CD14-positive monocyte (primary cell): ENCODE data around the gene KCNT1. TPM values are rescaled to one million over a fixed set of nuclear protein-coding genes. Genes with fewer than 3 reads are reported as not detected.

ENCODE experiments used
- DNase-seq, 3 donors: peaks; one replicate each; pipeline ENCODE4 v3.0.0-alpha.2; 2011 to 2022
- H2AFZ ChIP-seq: 2 replicates; pipeline ENCODE4 v1.6.0; 2012; ENCODE audit warnings: mild to moderate bottlenecking, low read depth, low read length, inconsistent platforms; ENCODE audit not compliant: insufficient read depth, poor library complexity, severe bottlenecking
- H3K27ac ChIP-seq, 2 donors: 1 replicate in 1 of 2; 2 replicates in 1 of 2; pipeline ENCODE4 v1.5.1; 2012 to 2013; ENCODE audit warnings: low read length in 2 of 2, control low read depth in 1 of 2, inconsistent platforms in 1 of 2, low read depth in 1 of 2, mild to moderate bottlenecking in 1 of 2
- H3K27me3 ChIP-seq, 2 donors: one replicate each; pipeline versions ENCODE4 v1.6.0 to v1.6.1; 2011 to 2013; ENCODE audit warnings: low read length in 2 of 2; ENCODE audit not compliant: control insufficient read depth in 2 of 2, insufficient read depth in 2 of 2
- H3K36me3 ChIP-seq, 2 donors: replicated peaks in 1 of 2; 1 replicate in 1 of 2; 2 replicates in 1 of 2; pipeline versions ENCODE4 v1.5.1 to v1.6.1; 2012 to 2013; ENCODE audit warnings: low read length in 2 of 2, control low read depth in 1 of 2, inconsistent platforms in 1 of 2, mild to moderate bottlenecking in 1 of 2; ENCODE audit not compliant: insufficient read depth in 2 of 2, control insufficient read depth in 1 of 2
- H3K4me1 ChIP-seq, 2 donors: 1 replicate in 1 of 2; 2 replicates in 1 of 2; pipeline versions ENCODE4 v1.5.1 to v1.6.1; 2012 to 2013; ENCODE audit warnings: low read length in 2 of 2, control low read depth in 1 of 2, inconsistent platforms in 1 of 2, mild to moderate bottlenecking in 1 of 2, moderate library complexity in 1 of 2; ENCODE audit not compliant: insufficient read depth in 2 of 2, control insufficient read depth in 1 of 2
- H3K4me2 ChIP-seq: replicated peaks from 2 replicates; pipeline ENCODE3; 2012; ENCODE audit warnings: low read length, moderate library complexity, mild to moderate bottlenecking; ENCODE audit not compliant: poor library complexity, severe bottlenecking; ENCODE audit errors: extremely low read depth
- H3K4me3 ChIP-seq, 3 experiments: fragments of 200-600 bp in 1 of 3; sonication (generic) in 1 of 3; replicated peaks in 1 of 3; 1 replicate in 2 of 3; 2 replicates in 1 of 3; pipeline ENCODE4 v1.5.1; 2011 to 2013; ENCODE audit warnings: low read length in 3 of 3, mild to moderate bottlenecking in 3 of 3, control low read depth in 2 of 3, low read depth in 2 of 3, inconsistent platforms in 1 of 3, moderate library complexity in 1 of 3
- H3K79me2 ChIP-seq: 2 replicates; pipeline ENCODE4 v1.6.0; 2012; ENCODE audit warnings: mild to moderate bottlenecking, control low read depth, inconsistent platforms, low read length, moderate library complexity; ENCODE audit not compliant: insufficient read depth
- H3K9ac ChIP-seq: 2 replicates; pipeline ENCODE4 v1.6.0; 2017; ENCODE audit warnings: low read length, mild to moderate bottlenecking; ENCODE audit not compliant: insufficient read depth, poor library complexity, severe bottlenecking
- H3K9me3 ChIP-seq, 2 donors: replicated peaks in 1 of 2; 1 replicate in 1 of 2; 2 replicates in 1 of 2; pipeline versions ENCODE4 v1.5.1 to v1.6.1; 2012 to 2013; ENCODE audit warnings: low read length in 2 of 2, control low read depth in 1 of 2; ENCODE audit not compliant: control insufficient read depth in 1 of 2, insufficient read depth in 1 of 2
- H4K20me1 ChIP-seq: 2 replicates; pipeline ENCODE4 v1.6.0; 2012; ENCODE audit warnings: mild to moderate bottlenecking, low read length, control low read depth, moderate library complexity; ENCODE audit not compliant: insufficient read depth
- H3K27ac Mint-ChIP-seq, 7 donors: one replicate each; pipeline ENCODE4 v1.8.0; 2020; ENCODE audit warnings: mild to moderate bottlenecking in 7 of 7, mixed read lengths in 7 of 7, moderate library complexity in 6 of 7, inconsistent platforms in 2 of 7
- H3K27me3 Mint-ChIP-seq, 3 donors: one replicate each; pipeline ENCODE4 v1.8.0; 2021 to 2022; ENCODE audit warnings: low read depth in 3 of 3, mild to moderate bottlenecking in 3 of 3, mixed read lengths in 3 of 3, moderate library complexity in 3 of 3, inconsistent platforms in 1 of 3
- H3K36me3 Mint-ChIP-seq, 2 donors: one replicate each; pipeline ENCODE4 v1.8.0; 2020; ENCODE audit warnings: mixed read lengths in 2 of 2, inconsistent platforms in 1 of 2, mild to moderate bottlenecking in 1 of 2
- H3K4me1 Mint-ChIP-seq: one replicate; pipeline ENCODE4 v1.8.0; 2020; ENCODE audit warnings: mild to moderate bottlenecking, mixed read lengths
- H3K4me3 Mint-ChIP-seq, 2 donors: one replicate each; pipeline ENCODE4 v1.8.0; 2020; ENCODE audit warnings: mild to moderate bottlenecking in 2 of 2, mixed read lengths in 2 of 2, moderate library complexity in 1 of 2
- H3K9me3 Mint-ChIP-seq, 7 donors: one replicate each; pipeline ENCODE4 v1.8.0; 2020 to 2022; ENCODE audit warnings: mixed read lengths in 7 of 7, mild to moderate bottlenecking in 6 of 7, moderate library complexity in 6 of 7, inconsistent platforms in 2 of 7
- CTCF ChIP-seq: fragments of 200-600 bp; IDR thresholded peaks from one replicate; pipeline ENCODE4 v1.8.0; 2022; ENCODE audit warnings: antibody characterized with exemption, mild to moderate bottlenecking
- WGBS: methylation state at CpG from one replicate; pipeline ENCODE4 v1.1.5; 2013; ENCODE audit warnings: missing lambda C conversion rate; ENCODE audit not compliant: insufficient coverage; 5-methylcytosine and 5-hydroxymethylcytosine counted together
- intact Hi-C, 2 donors: fragments of 100-400 bp; cut with micrococcal nuclease; formaldehyde crosslinking; loops; one replicate each; pipeline versions ENCODE4 v1.15.0 to v1.15.1; 2023
- polyA plus RNA-seq, 3 donors: library from polyadenylated mRNA; depleted of rRNA in 1 of 3; unstranded in 2 of 3; stranded (reverse) in 1 of 3; fragments of 300-500 nt in 2 of 3; fragments of >200 nt in 1 of 3; fragmentation: Illumina TruSeq in 2 of 3; gene quantifications; 1 replicate in 2 of 3; 2 replicates in 1 of 3; pipeline ENCODE4 v1.2.3, GENCODE V29; 2012 to 2021

KCNT1 gene
- polyA plus RNA-seq, 3 donors: not detected

- Histone ChIP-seq H3K79me2 (no peaks in the 10 kb centered on the region), H3K9me3 (no peaks in the 10 kb centered on the region), H3K9ac (no peak overlapping the region), H3K4me1 (no peaks in the 10 kb centered on the region), H3K4me2 (no peak overlapping the region), H3K4me3 (no peak overlapping the region), H3K36me3 (no peaks in the 10 kb centered on the region), H3K27me3 (no peaks in the 10 kb centered on the region), H4K20me1 (no peaks in the 10 kb centered on the region), H2AFZ (no peak overlapping the region), H3K27ac (no peak overlapping the region)
- WGBS: 85% methylated on average over 10 of the region's 11 CpGs
- no peaks in the 10 kb centered on the region for H3K36me3 Mint-ChIP-seq
- TF ChIP-seq CTCF: no peak
- H3K4me1 Mint-ChIP-seq: no peaks in the 10 kb centered on the region
- intact Hi-C loops: no loop called here
- no peak overlapping the region for H3K27ac Mint-ChIP-seq
- peaks cover 0 to 11% (median 6%) of the 10 kb centered on the region in 7 donors for H3K9me3 Mint-ChIP-seq
- no peak overlapping the region for H3K4me3 Mint-ChIP-seq
- DNase-seq: no peak
- H3K27me3 Mint-ChIP-seq: peaks cover 0 to 1% (median 0%) of the 10 kb centered on the region in 3 donors
Measured at GRCh38 chr9:135773530-135774238, 71.7 kb downstream of the KCNT1 start.

- TF ChIP-seq CTCF: no peak
- no peak overlapping the region for H3K4me2 ChIP-seq
- intact Hi-C loops: no loop called here
- peaks cover 0 to 5% (median under 1%) of the 10 kb centered on the region in 7 donors for H3K9me3 Mint-ChIP-seq
- 89% methylated on average over 14 of the region's 15 CpGs for WGBS
- H3K27me3 Mint-ChIP-seq: peaks cover 0 to 1% (median 1%) of the 10 kb centered on the region in 3 donors
- H3K36me3 Mint-ChIP-seq: no peaks in the 10 kb centered on the region
- H3K4me1 ChIP-seq: no peaks in the 10 kb centered on the region
- H4K20me1 ChIP-seq: no peaks in the 10 kb centered on the region
- no peak overlapping the region for H3K27ac Mint-ChIP-seq
- no peak overlapping the region for H3K4me3 Mint-ChIP-seq
- no peaks in the 10 kb centered on the region for H3K79me2 ChIP-seq
- no peaks in the 10 kb centered on the region for H3K27me3 ChIP-seq
- no peak overlapping the region for H3K4me3 ChIP-seq
- H2AFZ ChIP-seq: no peak overlapping the region
- no peaks in the 10 kb centered on the region for H3K4me1 Mint-ChIP-seq
- no peak for DNase-seq
- H3K9me3 ChIP-seq: no peaks in the 10 kb centered on the region
- no peak overlapping the region for H3K27ac ChIP-seq
- no peak overlapping the region for H3K9ac ChIP-seq
- no peaks in the 10 kb centered on the region for H3K36me3 ChIP-seq
Measured at GRCh38 chr9:135774239-135774747, 72.3 kb downstream of the KCNT1 start.
